ENCODE measurements around the gene TFF1.

Gene TFF1

DNA sequence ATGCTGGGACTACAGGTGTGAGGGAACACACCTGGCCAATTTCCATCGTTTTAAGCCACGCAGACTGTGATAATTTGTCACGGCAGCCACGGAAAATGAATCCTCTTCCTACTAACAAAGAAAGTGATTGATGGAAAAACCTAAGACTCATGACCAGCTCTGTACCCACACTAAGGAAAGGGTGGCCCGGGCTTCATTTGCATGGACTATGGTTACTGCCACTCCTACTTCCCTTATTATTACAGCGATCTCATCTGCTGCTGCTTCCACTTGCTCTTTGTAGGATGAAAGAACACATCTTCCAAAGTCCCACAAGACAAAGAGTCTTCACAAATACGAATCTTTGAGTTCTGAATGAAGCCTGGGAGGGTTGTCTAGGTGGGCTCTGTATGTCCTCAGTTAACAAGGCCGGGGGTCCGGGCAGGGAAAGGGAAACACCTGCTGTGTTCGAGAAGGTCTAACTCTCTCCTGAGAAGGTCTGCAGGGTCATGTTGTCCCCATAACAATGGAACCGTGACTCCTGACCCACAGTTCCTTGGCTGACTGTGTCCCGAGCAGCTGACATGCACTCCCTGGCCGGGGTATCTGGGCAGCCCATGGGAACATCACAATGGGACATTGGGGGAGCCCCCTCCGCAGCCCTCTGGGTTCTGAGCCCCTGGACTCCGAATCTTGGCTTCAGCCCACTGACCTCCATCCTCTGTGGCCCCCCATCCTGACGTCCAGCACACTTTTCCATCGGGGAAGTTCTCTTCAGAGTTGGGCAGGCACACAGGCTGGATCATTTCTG, 13.3 kb upstream of the TFF1 start:
- no peak for DNase-seq

- no peak for DNase-seq
Observed at GRCh38 chr21:42378418-42378817, 12.1 kb upstream of the TFF1 start.

- DNase-seq = no peak
Observed at GRCh38 chr21:42377951-42378340, 11.6 kb upstream of the TFF1 start.

- no peak for DNase-seq
Observed at GRCh38 chr21:42377211-42377950, 11.0 kb upstream of the TFF1 start.

DNA sequence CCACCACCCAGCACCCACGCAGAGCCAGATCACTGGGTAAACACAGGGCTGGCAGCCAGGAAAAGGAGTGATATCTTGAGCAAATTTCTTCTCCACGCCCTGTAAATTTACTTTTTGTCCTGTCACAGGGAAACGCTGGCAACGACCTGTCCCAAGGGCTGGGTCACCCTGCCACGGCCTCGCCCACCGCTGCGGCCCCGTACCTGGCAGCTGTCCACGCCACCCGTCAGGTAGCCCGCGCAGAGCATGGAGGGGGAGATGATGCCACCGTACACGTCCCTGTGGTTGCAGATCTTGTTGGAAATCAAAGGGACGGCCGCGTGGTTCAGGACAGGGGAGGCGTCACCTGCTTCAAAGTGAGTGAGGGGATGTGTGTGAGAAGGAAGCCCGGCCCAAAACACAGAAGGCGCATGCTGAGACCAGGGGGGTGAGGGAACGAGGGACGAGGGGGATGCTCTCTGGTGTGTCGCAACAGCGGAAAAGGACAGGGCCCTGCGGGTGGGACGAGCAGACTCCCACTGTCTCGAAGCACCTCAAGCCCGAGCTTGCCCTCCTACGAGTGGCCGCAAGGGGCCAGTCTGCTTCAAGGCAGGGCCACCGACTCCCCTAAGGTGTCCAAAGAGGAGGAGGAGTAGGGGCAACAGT, 10.1 kb upstream of the TFF1 start:
- peak; percentile 54 for DNase-seq

- DNase-seq = no peak
Observed at GRCh38 chr21:42375966-42376337, 9.6 kb upstream of the TFF1 start.

- DNase-seq = no peak
Observed at GRCh38 chr21:42375506-42375905, 9.2 kb upstream of the TFF1 start.

GRCh38 chr21:42374864-42375499, 8.6 kb upstream of the TFF1 start:
- no peak for DNase-seq

DNA sequence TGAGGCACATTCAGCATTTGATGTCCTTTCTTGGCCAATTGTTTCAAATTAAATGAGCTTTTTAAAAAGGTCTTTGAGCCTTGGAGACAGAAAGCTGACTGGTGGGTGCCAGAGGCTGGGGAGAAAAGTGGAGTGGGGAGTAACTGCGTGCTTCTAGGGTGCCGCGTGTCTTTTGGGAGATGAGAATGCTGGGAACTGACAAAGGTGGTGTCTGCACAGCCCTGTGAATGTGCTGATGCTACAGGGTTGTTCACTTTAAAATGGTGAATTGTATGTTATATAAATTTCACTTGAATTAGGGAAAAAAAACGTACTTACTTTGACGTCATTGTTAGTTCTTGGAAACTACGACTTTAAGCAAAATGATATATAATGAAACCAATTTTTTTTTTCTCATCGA, 8.1 kb upstream of the TFF1 start:
- DNase-seq = no peak

DNA sequence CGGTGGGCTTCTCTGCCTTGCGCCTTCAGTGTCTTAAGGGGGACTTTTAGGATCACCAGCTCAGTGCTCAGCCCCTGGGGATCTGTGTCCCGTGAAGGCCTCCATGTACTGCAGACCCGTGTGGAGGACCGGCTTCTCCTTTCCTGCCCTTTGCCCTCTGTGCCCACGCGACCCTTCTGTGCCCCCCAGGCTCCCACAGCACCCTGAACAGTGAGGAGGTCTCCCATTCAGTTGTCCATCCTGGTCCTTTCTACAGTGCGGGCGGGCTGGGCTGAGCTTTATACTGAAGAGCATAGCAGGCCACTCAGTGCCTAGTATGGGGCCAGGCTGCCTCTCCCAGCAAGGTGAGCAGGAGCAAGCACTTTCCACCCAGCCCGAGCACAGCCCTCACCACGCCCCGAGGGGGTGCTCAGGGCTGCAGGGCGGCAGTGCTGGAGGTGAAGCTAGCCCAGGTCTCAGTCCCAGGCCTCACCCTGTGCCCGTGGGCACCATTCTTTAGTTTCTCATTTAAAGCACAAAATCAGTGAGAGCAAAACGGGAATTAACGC, 7.6 kb upstream of the TFF1 start:
- no peak for DNase-seq

- no peak for DNase-seq
Observed at GRCh38 chr21:42373196-42373907, 7.0 kb upstream of the TFF1 start.

GRCh38 chr21:42370894-42371654, 4.7 kb upstream of the TFF1 start:
- no peak for DNase-seq

GRCh38 chr21:42369821-42370220, 3.5 kb upstream of the TFF1 start:
- DNase-seq = no peak

- no peak for DNase-seq
Observed at GRCh38 chr21:42367367-42368165, 1.2 kb upstream of the TFF1 start.

DNA sequence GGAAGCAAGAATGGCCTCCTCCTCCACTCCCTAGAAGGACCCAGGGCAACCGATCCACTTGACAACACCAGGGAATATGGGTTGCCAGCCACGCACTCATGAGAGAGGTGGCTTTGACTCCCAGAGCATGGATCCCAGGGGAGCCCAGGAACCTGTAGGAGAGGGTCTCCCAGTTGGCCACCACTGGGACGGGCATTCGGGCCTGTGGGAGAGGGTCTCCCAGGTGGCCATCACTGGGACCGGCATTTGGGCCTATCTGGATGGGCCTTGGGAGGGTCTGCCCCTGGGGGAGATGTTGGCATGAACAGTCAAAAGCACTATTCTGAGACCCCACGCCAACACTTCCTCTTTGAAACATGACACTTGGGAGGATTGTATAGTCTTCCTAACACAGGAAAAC, 565 bp downstream of the TFF1 start:
- DNase-seq = no peak

DNA sequence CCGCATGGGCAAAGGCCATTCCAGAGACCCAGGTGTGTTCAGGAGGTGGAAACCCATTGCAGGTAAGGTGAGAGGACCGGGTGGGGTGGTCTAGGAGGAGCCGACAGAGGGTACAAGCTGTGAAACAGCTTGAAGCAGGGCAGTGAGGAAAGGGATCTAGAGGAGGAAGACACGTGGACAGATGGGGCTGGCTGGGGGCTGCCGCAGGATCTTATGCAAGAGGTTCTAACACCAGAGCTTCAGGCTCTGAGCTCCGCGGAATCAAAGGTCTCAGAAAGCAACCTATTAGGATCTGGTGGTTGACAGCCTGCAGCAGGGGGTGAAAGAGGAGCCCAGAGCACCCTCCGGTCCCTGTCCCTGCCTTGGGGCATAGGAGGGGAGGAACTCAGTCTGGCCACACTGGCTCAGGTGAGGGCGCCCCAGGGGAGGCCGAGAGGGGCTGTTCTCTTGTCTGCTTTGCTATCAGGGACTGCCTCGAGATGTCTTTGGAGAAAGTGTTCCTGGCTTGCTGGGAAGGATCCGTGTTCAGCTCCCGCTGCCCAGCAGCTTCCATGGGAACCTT, 1.9 kb downstream of the TFF1 start:
- DNase-seq = no peak

GRCh38 chr21:42363312-42363711, 3.0 kb downstream of the TFF1 start:
- no peak for DNase-seq

DNA sequence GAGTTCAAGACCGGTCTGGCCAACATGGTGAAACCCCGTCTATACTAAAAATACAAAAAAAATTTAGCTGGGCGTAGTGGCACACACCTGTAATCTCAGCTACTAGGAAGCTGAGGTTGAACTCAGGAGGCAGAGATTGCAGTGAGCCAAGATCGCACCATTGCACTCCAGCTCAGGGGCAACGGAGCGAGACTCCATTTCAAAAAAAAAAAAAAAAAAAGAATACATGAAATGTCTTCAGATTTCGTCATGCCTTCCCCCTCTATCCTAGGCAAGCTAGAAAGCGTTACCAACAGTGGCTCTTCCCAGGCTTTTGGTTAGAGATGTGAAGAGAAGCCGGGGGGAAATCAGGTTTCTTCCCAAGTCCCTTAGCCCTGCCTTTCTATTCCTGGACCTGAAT, 3.6 kb downstream of the TFF1 start:
- DNase-seq = no peak

GRCh38 chr21:42362198-42362597, 4.1 kb downstream of the TFF1 start:
- no peak for DNase-seq

- DNase-seq = no peak
Observed at GRCh38 chr21:42361286-42361685, 5.0 kb downstream of the TFF1 start.

- no peak for DNase-seq
Observed at GRCh38 chr21:42360317-42360716, 6.0 kb downstream of the TFF1 start.
